KOPT-K1 (cell line): Measurements from ENCODE around the gene IRX6.

Experiments
- H3K27ac ChIP-seq: fragments of 200-600 bp; sonication (generic); 2 replicates; pipeline ENCODE4 v1.5.1; 2016; ENCODE audit warnings: antibody characterized with exemption, mild to moderate bottlenecking, low read depth, low read length; ENCODE audit not compliant: poor library complexity, severe bottlenecking
- H3K36me3 ChIP-seq: fragments of 200-600 bp; sonication (generic); 2 replicates; pipeline ENCODE4 v1.5.1; 2017; ENCODE audit warnings: antibody characterized with exemption, mild to moderate bottlenecking, low read length, moderate library complexity; ENCODE audit not compliant: insufficient read depth
- H3K9me3 ChIP-seq: fragments of 200-600 bp; sonication (generic); 2 replicates; pipeline ENCODE4 v1.5.1; 2017; ENCODE audit warnings: antibody characterized with exemption, low read length, mild to moderate bottlenecking; ENCODE audit not compliant: insufficient read depth, poor library complexity, severe bottlenecking

IRX6 gene

GRCh38 chr16:55330781-55331647 lies 7.0 kb downstream of the IRX6 start:
- Histone ChIP-seq H3K36me3 (no peaks in the 10 kb centered on the region), H3K27ac (no peak overlapping the region), H3K9me3 (no peaks in the 10 kb centered on the region)

- Histone ChIP-seq H3K36me3 (no peaks in the 10 kb centered on the region), H3K9me3 (no peaks in the 10 kb centered on the region), H3K27ac (no peak overlapping the region)
Measured at GRCh38 chr16:55331648-55332185, 7.7 kb downstream of the IRX6 start.

- Histone ChIP-seq H3K36me3 (no peaks in the 10 kb centered on the region), H3K9me3 (no peaks in the 10 kb centered on the region), H3K27ac (no peak overlapping the region)
Measured at GRCh38 chr16:55333684-55334083, 9.7 kb downstream of the IRX6 start.

GRCh38 chr16:55338646-55339045 lies 14.6 kb downstream of the IRX6 start:
- Histone ChIP-seq H3K9me3 (no peaks in the 10 kb centered on the region), H3K27ac (no peak overlapping the region), H3K36me3 (no peaks in the 10 kb centered on the region)

GRCh38 chr16:55340445-55340844 lies 16.4 kb downstream of the IRX6 start:
- H3K9me3 ChIP-seq = no peaks in the 10 kb centered on the region
- no peak overlapping the region for H3K27ac ChIP-seq
- H3K36me3 ChIP-seq = no peaks in the 10 kb centered on the region

- Histone ChIP-seq H3K27ac (no peak overlapping the region), H3K36me3 (no peaks in the 10 kb centered on the region), H3K9me3 (no peaks in the 10 kb centered on the region)
Measured at GRCh38 chr16:55341681-55342080, 17.7 kb downstream of the IRX6 start.

GRCh38 chr16:55346475-55346874 lies 22.5 kb downstream of the IRX6 start:
- Histone ChIP-seq H3K36me3 (no peaks in the 10 kb centered on the region), H3K9me3 (no peaks in the 10 kb centered on the region), H3K27ac (no peak overlapping the region)

- Histone ChIP-seq H3K27ac (no peak overlapping the region), H3K9me3 (no peaks in the 10 kb centered on the region), H3K36me3 (no peaks in the 10 kb centered on the region)
Measured at GRCh38 chr16:55349867-55350266, 25.9 kb downstream of the IRX6 start.

GRCh38 chr16:55350984-55351383 lies 27.0 kb downstream of the IRX6 start:
- H3K36me3 ChIP-seq = no peaks in the 10 kb centered on the region
- H3K9me3 ChIP-seq = no peaks in the 10 kb centered on the region
- no peak overlapping the region for H3K27ac ChIP-seq

GRCh38 chr16:55351936-55352335 lies 27.9 kb downstream of the IRX6 start:
- no peaks in the 10 kb centered on the region for H3K36me3 ChIP-seq
- H3K27ac ChIP-seq = no peak overlapping the region
- H3K9me3 ChIP-seq = no peaks in the 10 kb centered on the region

GRCh38 chr16:55357241-55357640 lies 33.2 kb downstream of the IRX6 start:
- no peak overlapping the region for H3K27ac ChIP-seq
- no peaks in the 10 kb centered on the region for H3K36me3 ChIP-seq
- H3K9me3 ChIP-seq = no peaks in the 10 kb centered on the region

- Histone ChIP-seq H3K36me3 (no peaks in the 10 kb centered on the region), H3K27ac (no peak overlapping the region), H3K9me3 (no peaks in the 10 kb centered on the region)
Measured at GRCh38 chr16:55359946-55360345, 35.9 kb downstream of the IRX6 start.

- Histone ChIP-seq H3K9me3 (no peaks in the 10 kb centered on the region), H3K27ac (no peak overlapping the region)
Measured at GRCh38 chr16:55364811-55365210, 40.8 kb downstream of the IRX6 start.

GRCh38 chr16:55367301-55367811 lies 43.4 kb downstream of the IRX6 start:
- H3K9me3 ChIP-seq = no peaks in the 10 kb centered on the region
- no peak overlapping the region for H3K27ac ChIP-seq
- H3K36me3 ChIP-seq = no peaks in the 10 kb centered on the region

More at GRCh38 chr16:55364811-55365210, 40.8 kb downstream of the IRX6 start:
- H3K36me3 ChIP-seq = no peaks in the 10 kb centered on the region

GRCh38 chr16:55367866-55368603 lies 44.0 kb downstream of the IRX6 start:
- H3K36me3 ChIP-seq = no peaks in the 10 kb centered on the region
- H3K9me3 ChIP-seq = no peaks in the 10 kb centered on the region
- H3K27ac ChIP-seq = no peak overlapping the region
